HEK293 (cell line): ENCODE measurements around the gene CABP1.

Source experiments
- CTCF ChIA-PET: fragments of 350-600 bp; formaldehyde crosslinking; extraction: SDS; loops from one replicate; lab custom pipeline; 2021; ENCODE audit warnings: antibody characterized with exemption; lab: Yijun Ruan, JAX
- POLR2A ChIA-PET: fragments of 300-600 bp; formaldehyde crosslinking; extraction: SDS; loops from one replicate; lab custom pipeline; 2020; ENCODE audit warnings: antibody characterized with exemption, inconsistent platforms; lab: Yijun Ruan, JAX
- H3K27ac ChIP-seq: fragments of 200-500 bp; sonication (Bioruptor generic); 2 replicates; pipeline ENCODE4 v1.5.1; 2014; ENCODE audit warnings: low read depth, low read length, control low read depth, inconsistent platforms; ENCODE audit errors: extremely low read depth
- H3K36me3 ChIP-seq, 2 experiments: fragments of 200-500 bp in 1 of 2; sonication (Bioruptor generic) in 1 of 2; 1 replicate in 1 of 2; 2 replicates in 1 of 2; pipeline ENCODE4 v1.5.1; 2014 to 2017; ENCODE audit warnings: inconsistent platforms in 2 of 2, low read length in 2 of 2; ENCODE audit not compliant: control insufficient read depth in 2 of 2, insufficient read depth in 1 of 2
- H3K4me1 ChIP-seq: fragments of 200-500 bp; sonication (Bioruptor generic); 2 replicates; pipeline ENCODE4 v1.5.1; 2014; ENCODE audit warnings: mild to moderate bottlenecking, low read length, inconsistent platforms; ENCODE audit not compliant: control insufficient read depth, insufficient read depth
- H3K4me3 ChIP-seq: 2 replicates; pipeline ENCODE4 v1.5.1; 2011; ENCODE audit warnings: low read depth, mild to moderate bottlenecking, control low read depth, low read length, moderate library complexity
- H3K9me3 ChIP-seq: fragments of 200-500 bp; sonication (Bioruptor generic); 2 replicates; pipeline ENCODE4 v1.5.1; 2014; ENCODE audit warnings: low read depth, low read length, inconsistent platforms; ENCODE audit not compliant: control insufficient read depth, insufficient read depth
- ATF2 ChIP-seq: fragments of 450-650 bp; formaldehyde crosslinking; IDR thresholded peaks from 2 replicates; pipeline ENCODE4 v1.5.1; 2016; ENCODE audit warnings: missing biosample characterization, missing genetic modification characterization, low read depth
- FEZF1 ChIP-seq: fragments of 450-650 bp; formaldehyde crosslinking; IDR thresholded peaks from 2 replicates; pipeline ENCODE4 v1.5.1; 2016; ENCODE audit warnings: missing biosample characterization, missing genetic modification characterization
- HOXC10 ChIP-seq: sonication (generic); formaldehyde crosslinking; IDR thresholded peaks from 2 replicates; pipeline ENCODE4 v1.8.1; 2023; ENCODE audit warnings: mild to moderate bottlenecking, missing genetic modification reagents
- MZF1 ChIP-seq: fragments of 450-650 bp; formaldehyde crosslinking; IDR thresholded peaks from 2 replicates; pipeline ENCODE4 v1.5.1; 2017; ENCODE audit warnings: missing biosample characterization, missing genetic modification characterization, borderline replicate concordance
- OSR2 ChIP-seq: fragments of 450-650 bp; formaldehyde crosslinking; IDR thresholded peaks from 2 replicates; pipeline ENCODE4 v1.5.1; 2016; ENCODE audit warnings: missing biosample characterization, missing genetic modification characterization
- RBAK ChIP-seq: fragments of 450-650 bp; formaldehyde crosslinking; IDR thresholded peaks from 2 replicates; pipeline ENCODE4 v1.5.1; 2016; ENCODE audit warnings: missing biosample characterization, missing genetic modification characterization
- ZBTB1 ChIP-seq: fragments of 450-650 bp; formaldehyde crosslinking; IDR thresholded peaks from 2 replicates; pipeline ENCODE4 v1.5.1; 2016; ENCODE audit warnings: missing biosample characterization, missing genetic modification characterization
- ZBTB6 ChIP-seq: fragments of 450-650 bp; formaldehyde crosslinking; IDR thresholded peaks from 2 replicates; pipeline ENCODE4 v1.5.1; 2017; ENCODE audit warnings: missing biosample characterization, missing genetic modification characterization
- ZBTB7A ChIP-seq: fragments of 450-650 bp; formaldehyde crosslinking; IDR thresholded peaks from 2 replicates; pipeline ENCODE4 v1.5.1; 2016; ENCODE audit warnings: low read depth, missing biosample characterization, missing genetic modification characterization
- ZNF114 ChIP-seq: fragments of 450-650 bp; formaldehyde crosslinking; IDR thresholded peaks from 2 replicates; pipeline ENCODE4 v1.5.0; 2017; ENCODE audit warnings: missing biosample characterization, missing genetic modification characterization
- ZNF132 ChIP-seq: fragments of 450-650 bp; formaldehyde crosslinking; IDR thresholded peaks from 2 replicates; pipeline ENCODE4 v1.5.1; 2017; ENCODE audit warnings: missing biosample characterization, missing genetic modification characterization, borderline replicate concordance
- ZNF140 ChIP-seq: fragments of 450-650 bp; formaldehyde crosslinking; IDR thresholded peaks from 2 replicates; pipeline ENCODE4 v1.5.1; 2016; ENCODE audit warnings: missing biosample characterization, missing genetic modification characterization
- ZNF155 ChIP-seq: fragments of 450-650 bp; formaldehyde crosslinking; IDR thresholded peaks from 2 replicates; pipeline ENCODE4 v1.5.1; 2016; ENCODE audit warnings: missing biosample characterization, missing genetic modification characterization
- ZNF157 ChIP-seq: fragments of 450-650 bp; formaldehyde crosslinking; IDR thresholded peaks from 2 replicates; pipeline ENCODE4 v1.5.1; 2016; ENCODE audit warnings: missing biosample characterization, missing genetic modification characterization
- ZNF248 ChIP-seq: fragments of 450-650 bp; formaldehyde crosslinking; IDR thresholded peaks from 2 replicates; pipeline ENCODE4 v1.5.1; 2017; ENCODE audit warnings: missing biosample characterization, missing genetic modification characterization
- ZNF280C ChIP-seq: fragments of 450-650 bp; formaldehyde crosslinking; IDR thresholded peaks from 2 replicates; pipeline ENCODE4 v1.5.1; 2016; ENCODE audit warnings: missing biosample characterization, missing genetic modification characterization
- ZNF350 ChIP-seq: fragments of 450-650 bp; formaldehyde crosslinking; IDR thresholded peaks from 2 replicates; pipeline ENCODE4 v1.5.0; 2017; ENCODE audit warnings: missing biosample characterization, mild to moderate bottlenecking, missing genetic modification characterization
- ZNF510 ChIP-seq: fragments of 450-650 bp; formaldehyde crosslinking; IDR thresholded peaks from 2 replicates; pipeline ENCODE4 v1.5.1; 2018; ENCODE audit warnings: mild to moderate bottlenecking, missing genetic modification characterization, missing biosample characterization; ENCODE audit not compliant: insufficient replicate concordance
- ZNF514 ChIP-seq: fragments of 450-650 bp; formaldehyde crosslinking; IDR thresholded peaks from 2 replicates; pipeline ENCODE4 v1.5.1; 2016; ENCODE audit warnings: missing biosample characterization, missing genetic modification characterization
- ZNF521 ChIP-seq: fragments of 450-650 bp; formaldehyde crosslinking; IDR thresholded peaks from 2 replicates; pipeline ENCODE4 v1.5.1; 2017; ENCODE audit warnings: missing biosample characterization, mild to moderate bottlenecking, missing genetic modification characterization
- ZNF530 ChIP-seq: fragments of 450-650 bp; formaldehyde crosslinking; IDR thresholded peaks from 2 replicates; pipeline ENCODE4 v1.5.1; 2016; ENCODE audit warnings: low read depth, missing biosample characterization, missing genetic modification characterization
- ZNF544 ChIP-seq: fragments of 450-650 bp; formaldehyde crosslinking; IDR thresholded peaks from 2 replicates; pipeline ENCODE4 v1.5.0; 2017; ENCODE audit warnings: missing biosample characterization, missing genetic modification characterization
- ZNF548 ChIP-seq: fragments of 450-650 bp; formaldehyde crosslinking; IDR thresholded peaks from 2 replicates; pipeline ENCODE4 v1.5.1; 2016; ENCODE audit warnings: missing biosample characterization, missing genetic modification characterization
- ZNF549 ChIP-seq: fragments of 450-650 bp; IDR thresholded peaks from 2 replicates; pipeline ENCODE4 v1.5.1; 2018; ENCODE audit warnings: missing biosample characterization, missing genetic modification characterization, mild to moderate bottlenecking, inconsistent platforms, moderate library complexity
- ZNF624 ChIP-seq: fragments of 450-650 bp; formaldehyde crosslinking; IDR thresholded peaks from 2 replicates; pipeline ENCODE4 v1.5.1; 2017; ENCODE audit warnings: missing biosample characterization, missing genetic modification characterization
- ZNF660 ChIP-seq: fragments of 450-650 bp; IDR thresholded peaks from 2 replicates; pipeline ENCODE4 v1.5.1; 2018; ENCODE audit warnings: missing biosample characterization, mild to moderate bottlenecking, missing genetic modification characterization
- ZNF701 ChIP-seq: fragments of 450-650 bp; formaldehyde crosslinking; IDR thresholded peaks from 2 replicates; pipeline ENCODE4 v1.5.1; 2016; ENCODE audit warnings: missing biosample characterization, missing genetic modification characterization
- ZNF707 ChIP-seq: fragments of 450-650 bp; formaldehyde crosslinking; IDR thresholded peaks from 2 replicates; pipeline ENCODE4 v1.5.1; 2016; ENCODE audit warnings: missing biosample characterization, missing genetic modification characterization
- ZNF777 ChIP-seq: fragments of 450-650 bp; formaldehyde crosslinking; IDR thresholded peaks from 2 replicates; pipeline ENCODE4 v1.5.1; 2017; ENCODE audit warnings: missing biosample characterization, missing genetic modification characterization, borderline replicate concordance
- ZNF785 ChIP-seq: fragments of 450-650 bp; formaldehyde crosslinking; IDR thresholded peaks from 2 replicates; pipeline ENCODE4 v1.5.1; 2016; ENCODE audit warnings: missing biosample characterization, missing genetic modification characterization
- ZNF837 ChIP-seq: fragments of 450-650 bp; formaldehyde crosslinking; IDR thresholded peaks from 2 replicates; pipeline ENCODE4 v1.5.1; 2016; ENCODE audit warnings: missing biosample characterization, missing genetic modification characterization
- ZXDB ChIP-seq: fragments of 450-650 bp; formaldehyde crosslinking; IDR thresholded peaks from 2 replicates; pipeline ENCODE4 v1.5.1; 2016; ENCODE audit warnings: missing biosample characterization, missing genetic modification characterization
- TF ChIP-seq, protein P1 (sequence below): fragments of 450-650 bp; formaldehyde crosslinking; IDR thresholded peaks from 2 replicates; pipeline ENCODE4 v1.5.1; 2017; ENCODE audit warnings: missing biosample characterization, mild to moderate bottlenecking, missing genetic modification characterization, moderate library complexity

CABP1 gene

GRCh38 chr12:120697344-120697743, 56.9 kb downstream of the CABP1 start:
- TF ChIP-seq ZNF510 (tag by site-specific recombination): no peak
- TF ChIP-seq RBAK (tag by site-specific recombination): no peak
- TF ChIP-seq ZNF777 (tag by site-specific recombination): no peak
- no peak for TF ChIP-seq ZNF514
- no peak for TF ChIP-seq ZNF114 (tag by site-specific recombination)
- no peak for TF ChIP-seq ZNF132 (tag by site-specific recombination)
- TF ChIP-seq ZXDB: no peak
- TF ChIP-seq ZNF624: no peak
- TF ChIP-seq ZNF837: no peak
- no peak for TF ChIP-seq ZBTB6 (tag by site-specific recombination)
- no peak for TF ChIP-seq ZBTB1 (tag by site-specific recombination)
- no peak for TF ChIP-seq ZNF548 (tag by site-specific recombination)
- TF ChIP-seq ZNF521 (tag by site-specific recombination): no peak
- TF ChIP-seq ZBTB7A (tag by site-specific recombination): no peak
- TF ChIP-seq ATF2: no peak
- no peak for TF ChIP-seq ZNF660 (tag by site-specific recombination)
- TF ChIP-seq, protein P1, sequence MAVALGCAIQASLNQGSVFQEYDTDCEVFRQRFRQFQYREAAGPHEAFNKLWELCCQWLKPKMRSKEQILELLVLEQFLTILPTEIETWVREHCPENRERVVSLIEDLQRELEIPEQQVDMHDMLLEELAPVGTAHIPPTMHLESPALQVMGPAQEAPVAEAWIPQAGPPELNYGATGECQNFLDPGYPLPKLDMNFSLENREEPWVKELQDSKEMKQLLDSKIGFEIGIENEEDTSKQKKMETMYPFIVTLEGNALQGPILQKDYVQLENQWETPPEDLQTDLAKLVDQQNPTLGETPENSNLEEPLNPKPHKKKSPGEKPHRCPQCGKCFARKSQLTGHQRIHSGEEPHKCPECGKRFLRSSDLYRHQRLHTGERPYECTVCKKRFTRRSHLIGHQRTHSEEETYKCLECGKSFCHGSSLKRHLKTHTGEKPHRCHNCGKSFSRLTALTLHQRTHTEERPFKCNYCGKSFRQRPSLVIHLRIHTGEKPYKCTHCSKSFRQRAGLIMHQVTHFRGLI (tag by site-specific recombination): no peak
- no peak for TF ChIP-seq MZF1
- TF ChIP-seq ZNF785 (tag by site-specific recombination): no peak
- ChIA-PET CTCF (interaction anchor here (0.7 to 1.5 kb wide), 2 partner anchors 48 to 142 kb away, joined by 3 to 4 read pairs; no protein-coding TSS in a partner anchor), POLR2A (interaction anchor here (1.1 to 2.0 kb wide), 2 partner anchors 8 to 11 kb away, joined by 3 to 6 read pairs; partner anchors contain the start of gene MLEC)

GRCh38 chr12:120698665-120699064, 58.2 kb downstream of the CABP1 start:
- Histone ChIP-seq H3K4me1 (no peaks in the 10 kb centered on the region), H3K4me3 (no peak overlapping the region), H3K27ac (no peak overlapping the region), H3K9me3 (no peaks in the 10 kb centered on the region), H3K36me3 (peaks cover 50 to 100% of the 10 kb centered on the region in 2 experiments)
- ChIA-PET POLR2A (interaction anchor here (1.1 to 2.0 kb wide), 3 partner anchors 9 to 12 kb away, joined by 3 to 6 read pairs (median 4); partner anchors contain the start of genes MLEC and UNC119B), CTCF (interaction anchor here (0.9 to 1.7 kb wide), 4 partner anchors 49 to 311 kb away, joined by 3 to 4 read pairs (median 4); no protein-coding TSS in a partner anchor)
- TF ChIP-seq OSR2 (tag by site-specific recombination) (no peak), ZNF544 (tag by site-specific recombination) (no peak), ZNF280C (tag by site-specific recombination) (no peak), FEZF1 (no peak), HOXC10 (CRISPR knock-in tag) (no peak), ZNF549 (tag by site-specific recombination) (no peak), ZNF248 (tag by site-specific recombination) (no peak), ZNF530 (tag by site-specific recombination) (no peak), ZNF157 (no peak), ZNF350 (no peak), ZNF701 (tag by site-specific recombination) (no peak), ZNF707 (tag by site-specific recombination) (no peak), ZNF155 (tag by site-specific recombination) (no peak), ZNF140 (tag by site-specific recombination) (no peak)

More at GRCh38 chr12:120697344-120697743, 56.9 kb downstream of the CABP1 start:
- Histone ChIP-seq H3K4me3 (no peak overlapping the region), H3K27ac (no peak overlapping the region), H3K9me3 (no peaks in the 10 kb centered on the region), H3K4me1 (peaks cover 2% of the 10 kb centered on the region), H3K36me3 (peaks cover 48 to 94% of the 10 kb centered on the region in 2 experiments)
